Smooth muscle cell (in vitro differentiated cells): ENCODE measurements around the gene SH3GLB2. TPM values are rescaled to one million over a fixed set of nuclear protein-coding genes. Genes with fewer than 3 reads are reported as not detected.

Source experiments
- DNase-seq: peaks from one replicate; lab custom pipeline; 2025; ENCODE audit not compliant: unreplicated experiment; lab: John Stamatoyannopoulos, UW
- H2AFZ ChIP-seq: fragments of 200-600 bp; sonication (generic); 2 replicates; pipeline ENCODE4 v1.6.0; 2016; ENCODE audit warnings: antibody characterized with exemption, low read depth, mild to moderate bottlenecking
- H3F3A ChIP-seq: fragments of 200-600 bp; sonication (generic); 2 replicates; pipeline ENCODE4 v1.6.0; 2017; ENCODE audit warnings: antibody characterized with exemption, low read depth
- H3K27ac ChIP-seq: fragments of 200-600 bp; sonication (generic); 2 replicates; pipeline ENCODE4 v1.5.1; 2016; ENCODE audit warnings: low read depth, mild to moderate bottlenecking
- H3K27me3 ChIP-seq: fragments of 200-600 bp; sonication (generic); 2 replicates; pipeline ENCODE4 v1.6.1; 2016; ENCODE audit warnings: low read depth, mild to moderate bottlenecking
- H3K36me3 ChIP-seq: fragments of 200-600 bp; sonication (generic); 2 replicates; pipeline ENCODE4 v1.5.1; 2016; ENCODE audit warnings: low read depth
- H3K4me1 ChIP-seq: fragments of 200-600 bp; sonication (generic); 2 replicates; pipeline ENCODE4 v1.5.1; 2016; ENCODE audit warnings: low read depth
- H3K4me2 ChIP-seq: fragments of 200-600 bp; sonication (generic); 2 replicates; pipeline ENCODE4 v1.6.0; 2016; ENCODE audit warnings: mild to moderate bottlenecking
- H3K4me3 ChIP-seq: fragments of 200-600 bp; sonication (generic); 2 replicates; pipeline ENCODE4 v1.5.1; 2016; ENCODE audit warnings: mild to moderate bottlenecking
- H3K79me2 ChIP-seq: fragments of 200-600 bp; sonication (generic); 2 replicates; pipeline ENCODE4 v1.6.0; 2016; ENCODE audit warnings: low read depth, mild to moderate bottlenecking
- H3K9ac ChIP-seq: fragments of 200-600 bp; sonication (generic); 2 replicates; pipeline ENCODE4 v1.6.0; 2016; ENCODE audit warnings: low read depth
- H3K9me3 ChIP-seq: fragments of 200-600 bp; sonication (generic); replicated peaks from 2 replicates; pipeline ENCODE4 v1.5.1; 2016; ENCODE audit warnings: low read depth
- H4K20me1 ChIP-seq: fragments of 200-600 bp; sonication (generic); 2 replicates; pipeline ENCODE4 v1.6.0; 2016; ENCODE audit warnings: low read depth
- CTCF ChIP-seq: fragments of 200-600 bp; sonication (generic); IDR thresholded peaks from 2 replicates; pipeline ENCODE4 v1.5.1; 2017; ENCODE audit warnings: borderline replicate concordance, mild to moderate bottlenecking, antibody characterized with exemption; ENCODE audit not compliant: insufficient read depth, poor library complexity, severe bottlenecking
- WGBS: methylation state at CpG from one replicate; pipeline ENCODE4 v1.1.7; 2016; ENCODE audit warnings: low lambda C conversion rate; 5-methylcytosine and 5-hydroxymethylcytosine counted together
- polyA plus RNA-seq: library from polyadenylated mRNA; unstranded; fragments of >200 nt; fragmentation: Nextera tagmentation; extraction: Ambion mirVana; gene quantifications from 2 replicates; pipeline ENCODE4 v1.2.1, GENCODE V29; 2016
- total RNA-seq: library from RNA; depleted of rRNA; stranded (reverse); fragments of >200 nt; gene quantifications from 2 replicates; pipeline ENCODE4 v1.2.3, GENCODE V29; 2014

The SH3GLB2 gene
- total and polyA plus RNA-seq, 2 experiments from 2014 or later: 31.9 to 44.8 TPM

GRCh38 chr9:129012893-129013448 lies 15.2 kb downstream of the SH3GLB2 start:
- no peak overlapping the region for H3K4me2 ChIP-seq
- TF ChIP-seq CTCF: no peak
- no peak overlapping the region for H3K4me3 ChIP-seq
- H3K4me1 ChIP-seq: no peaks in the 10 kb centered on the region
- no peaks in the 10 kb centered on the region for H3F3A ChIP-seq
- no peaks in the 10 kb centered on the region for H3K27me3 ChIP-seq
- no peaks in the 10 kb centered on the region for H3K9me3 ChIP-seq
- 93% methylated on average over 16 of the region's 16 CpGs for WGBS
- H3K79me2 ChIP-seq: no peaks in the 10 kb centered on the region
- no peaks in the 10 kb centered on the region for H3K36me3 ChIP-seq
- no peaks in the 10 kb centered on the region for H4K20me1 ChIP-seq
- H2AFZ ChIP-seq: no peak overlapping the region
- H3K9ac ChIP-seq: no peak overlapping the region
- H3K27ac ChIP-seq: no peak overlapping the region
- DNase-seq: no peak

GRCh38 chr9:129012343-129012742 lies 15.8 kb downstream of the SH3GLB2 start:
- no peaks in the 10 kb centered on the region for H3K9me3 ChIP-seq
- no peak overlapping the region for H3K4me2 ChIP-seq
- H3K36me3 ChIP-seq: no peaks in the 10 kb centered on the region
- TF ChIP-seq CTCF: no peak
- H3K4me3 ChIP-seq: no peak overlapping the region
- no peak for DNase-seq
- H2AFZ ChIP-seq: no peak overlapping the region
- H3K27me3 ChIP-seq: no peaks in the 10 kb centered on the region
- H3K79me2 ChIP-seq: no peaks in the 10 kb centered on the region
- no peak overlapping the region for H3K27ac ChIP-seq
- H3K9ac ChIP-seq: no peak overlapping the region
- H3F3A ChIP-seq: no peaks in the 10 kb centered on the region
- WGBS: 96% methylated on average over 7 of the region's 7 CpGs
- no peaks in the 10 kb centered on the region for H3K4me1 ChIP-seq
- H4K20me1 ChIP-seq: no peaks in the 10 kb centered on the region

GRCh38 chr9:129011761-129012181 lies 16.4 kb downstream of the SH3GLB2 start:
- Histone ChIP-seq H3F3A (no peaks in the 10 kb centered on the region), H3K4me3 (no peak overlapping the region), H3K4me1 (no peaks in the 10 kb centered on the region), H3K27ac (no peak overlapping the region), H2AFZ (no peak overlapping the region), H3K79me2 (no peaks in the 10 kb centered on the region), H3K27me3 (no peaks in the 10 kb centered on the region), H4K20me1 (peaks cover 3% of the 10 kb centered on the region), H3K4me2 (no peak overlapping the region), H3K36me3 (no peaks in the 10 kb centered on the region), H3K9ac (no peak overlapping the region), H3K9me3 (no peaks in the 10 kb centered on the region)
- 92% methylated on average over 11 of the region's 11 CpGs for WGBS
- no peak for TF ChIP-seq CTCF
- no peak for DNase-seq

GRCh38 chr9:129011170-129011569 lies 17.0 kb downstream of the SH3GLB2 start:
- Histone ChIP-seq H3K36me3 (no peaks in the 10 kb centered on the region), H3K9ac (no peak overlapping the region), H3K27me3 (no peaks in the 10 kb centered on the region), H3K4me1 (no peaks in the 10 kb centered on the region), H2AFZ (no peak overlapping the region), H3K4me2 (no peak overlapping the region), H3K79me2 (no peaks in the 10 kb centered on the region), H3K9me3 (no peaks in the 10 kb centered on the region), H3F3A (no peaks in the 10 kb centered on the region), H3K27ac (no peak overlapping the region), H3K4me3 (no peak overlapping the region), H4K20me1 (peaks cover 3% of the 10 kb centered on the region)
- 96% methylated on average over 18 of the region's 19 CpGs for WGBS
- no peak for DNase-seq
- TF ChIP-seq CTCF: no peak
